NCI-H345 (cell line): Measurements from ENCODE around the gene SLC12A2.

Source experiments
- DNase-seq: peaks from one replicate; lab custom pipeline; 2025; lab: John Stamatoyannopoulos, UW

Gene SLC12A2

GRCh38 chr5:128225245-128226030 lies 141.9 kb downstream of the SLC12A2 start:
- DNase-seq: no peak

GRCh38 chr5:128228008-128228407 lies 144.4 kb downstream of the SLC12A2 start:
- no peak for DNase-seq

- DNase-seq: no peak
Observed at GRCh38 chr5:128228521-128228920, 145.0 kb downstream of the SLC12A2 start.

GRCh38 chr5:128234928-128235641 lies 151.5 kb downstream of the SLC12A2 start:
- DNase-seq: no peak

- no peak for DNase-seq
Observed at GRCh38 chr5:128236334-128236733, 152.8 kb downstream of the SLC12A2 start.

GRCh38 chr5:128237000-128237399 lies 153.4 kb downstream of the SLC12A2 start:
- DNase-seq: no peak

GRCh38 chr5:128237546-128237945 lies 154.0 kb downstream of the SLC12A2 start:
- no peak for DNase-seq
